ENCODE data around the gene MTCH1. TPM values are rescaled to one million over a fixed set of nuclear protein-coding genes. Genes with fewer than 3 reads are reported as not detected.
"Not testable (repeated sequence)": the region's sequence is repeated elsewhere in the genome, so short reads cannot be mapped to it uniquely, and the experiment has no call there.

The MTCH1 gene
- total RNA-seq, 2 experiments from 2014 or later, result 131 TPM

DNA sequence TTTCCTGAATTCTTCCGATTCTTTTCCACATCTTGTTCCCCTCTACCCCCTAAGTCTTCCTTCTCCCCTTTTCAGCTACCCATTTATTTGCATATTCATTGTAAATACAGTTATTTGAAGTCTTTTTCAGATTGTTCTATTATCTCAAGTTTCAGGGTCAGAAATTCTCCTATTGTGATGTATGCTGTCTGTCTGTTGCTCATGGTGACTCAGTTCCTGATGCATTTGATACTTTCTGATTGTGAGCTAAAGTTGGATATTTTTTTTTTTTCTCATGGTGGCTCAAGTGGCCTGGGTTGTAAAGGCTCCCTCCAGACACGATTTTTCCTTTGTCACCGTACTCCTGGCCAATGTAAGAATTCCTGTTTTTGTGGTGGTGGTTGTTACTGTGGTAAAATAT, 36.4 kb downstream of the MTCH1 start:
- Mint-ChIP-seq H3K4me1 (peaks cover 51% of the 10 kb centered on the region), H3K27me3 (peaks cover 12% of the 10 kb centered on the region), H3K9me3 (no peaks in the 10 kb centered on the region), H3K4me3 (no peak overlapping the region), H3K27ac (no peak overlapping the region), H3K36me3 (ENCODE audit: low read depth) (no peaks in the 10 kb centered on the region)
- DNase-seq, result no peak
- CTCF ChIA-PET, result interaction anchor here (0.8 kb wide), 1 partner anchor 68 kb away, joined by 4 read pairs; no protein-coding TSS in a partner anchor
- POLR2A ChIA-PET, result interaction anchor here (0.5 kb wide), 1 partner anchor 60 kb away, joined by 3 read pairs; no protein-coding TSS in a partner anchor

DNA sequence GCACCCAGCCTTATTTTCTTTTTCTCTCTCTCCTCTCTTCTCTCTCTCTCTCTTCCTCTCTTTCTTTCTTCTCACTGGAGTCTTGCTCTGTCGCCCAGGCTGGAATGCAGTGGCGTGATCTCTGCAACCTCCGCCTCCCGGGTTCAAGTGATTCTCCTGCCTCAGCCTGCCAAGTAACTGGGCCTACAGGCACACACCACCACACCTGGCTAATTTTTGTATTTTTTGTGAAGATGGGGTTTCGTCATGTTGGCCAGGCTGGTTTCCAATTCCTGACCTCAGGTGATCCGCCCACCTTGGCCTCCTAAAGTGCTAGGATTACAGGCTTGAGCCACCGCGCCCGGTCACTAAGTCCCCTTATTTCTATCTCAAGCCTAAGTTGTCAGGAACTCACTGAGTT, 36.9 kb downstream of the MTCH1 start:
- CTCF ChIA-PET, result interaction anchor here (0.8 to 0.9 kb wide), 2 partner anchors 69 to 166 kb away, joined by 3 to 4 read pairs; no protein-coding TSS in a partner anchor
- H3K4me1 Mint-ChIP-seq, result peaks cover 45% of the 10 kb centered on the region
- DNase-seq; H3K9me3 Mint-ChIP-seq; H3K4me3 Mint-ChIP-seq; H3K36me3 Mint-ChIP-seq (ENCODE audit: low read depth); POLR2A ChIA-PET; H3K27ac Mint-ChIP-seq: not testable (repeated sequence)
- H3K27me3 Mint-ChIP-seq, result peaks cover 17% of the 10 kb centered on the region

DNA sequence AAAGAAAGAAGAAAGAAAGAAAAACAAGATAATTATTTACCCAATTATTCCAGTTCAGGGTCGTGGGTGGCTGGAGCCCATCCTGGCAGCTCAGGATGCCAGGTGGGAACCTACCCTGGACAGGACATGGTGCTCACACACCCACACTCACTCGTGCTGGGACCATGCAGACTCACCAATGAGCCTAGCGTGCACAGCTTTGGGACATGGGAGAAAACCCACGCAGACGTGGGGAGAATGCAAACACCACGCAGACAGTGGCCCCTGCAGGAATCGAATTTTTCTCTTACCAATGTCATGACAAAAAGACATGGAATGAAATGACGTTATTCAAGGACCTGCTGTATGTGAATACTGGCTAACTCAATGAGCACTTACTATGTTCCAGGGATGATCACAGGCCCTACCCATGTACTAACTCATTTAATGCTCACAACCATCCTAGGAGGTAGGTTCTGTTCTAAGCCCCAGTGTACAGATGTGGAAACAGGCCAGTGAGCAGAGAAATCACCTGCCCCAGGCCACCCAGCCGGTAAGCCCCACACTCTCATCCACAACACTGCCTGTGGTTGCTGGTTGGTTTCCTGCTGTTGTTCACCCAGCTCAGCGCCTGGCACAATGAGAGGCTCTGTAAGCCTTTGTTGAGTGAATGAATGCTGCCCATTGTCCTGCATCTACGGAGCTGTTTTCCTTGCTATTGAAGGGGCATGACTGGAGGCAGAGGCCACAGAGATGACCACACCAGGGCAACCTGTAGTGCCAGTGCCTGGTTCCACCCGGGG, 38.2 kb downstream of the MTCH1 start:
- H3K4me1 Mint-ChIP-seq, result peaks cover 38% of the 10 kb centered on the region
- H3K4me3 Mint-ChIP-seq, result peak overlapping the region; percentile 30
- no peaks in the 10 kb centered on the region for H3K9me3 Mint-ChIP-seq
- H3K36me3 Mint-ChIP-seq (ENCODE audit: low read depth), result no peaks in the 10 kb centered on the region
- ChIA-PET POLR2A (interaction anchor here (0.7 to 1.6 kb wide), 4 partner anchors 10 to 73 kb away, joined by 3 to 5 read pairs (median 3); partner anchors contain the start of genes C6orf89 and PPIL1), CTCF (interaction anchor here (0.7 to 1.8 kb wide), 3 partner anchors 8 to 104 kb away, joined by 3 to 5 read pairs (median 3); no protein-coding TSS in a partner anchor)
- peaks cover 21% of the 10 kb centered on the region for H3K27me3 Mint-ChIP-seq
- H3K27ac Mint-ChIP-seq, result no peak overlapping the region
- peak; percentile 71 for DNase-seq

DNA sequence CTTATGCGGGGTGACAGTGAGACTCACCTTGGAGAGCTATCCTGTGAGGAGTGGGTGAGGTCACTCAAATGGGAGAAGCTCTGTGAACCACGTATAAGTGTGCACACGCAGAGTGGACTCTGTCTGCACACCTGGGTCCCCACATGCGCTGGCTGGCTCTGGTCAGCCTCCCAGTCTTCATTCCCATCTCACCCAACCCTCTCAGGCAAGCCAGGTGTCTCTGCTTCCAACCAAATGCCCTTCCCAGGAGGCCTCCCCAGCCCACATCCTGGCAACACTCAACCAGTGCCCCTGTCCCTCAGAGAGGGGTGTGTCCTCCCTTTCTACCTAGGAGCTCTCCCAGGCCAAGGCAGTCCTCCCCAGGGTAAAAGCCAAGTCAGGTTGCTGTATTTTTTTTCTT, 39.5 kb downstream of the MTCH1 start:
- H3K27ac Mint-ChIP-seq, result no peak overlapping the region
- H3K27me3 Mint-ChIP-seq, result peaks cover 23% of the 10 kb centered on the region
- no peak for DNase-seq
- ChIA-PET CTCF (interaction anchor here (1.8 kb wide), 1 partner anchor 10 kb away, joined by 5 read pairs; no protein-coding TSS in a partner anchor), POLR2A (interaction anchor here (1.3 to 1.6 kb wide), 2 partner anchors 33 to 72 kb away, joined by 3 to 5 read pairs; partner anchors contain the start of gene PPIL1)
- no peak overlapping the region for H3K4me3 Mint-ChIP-seq
- no peaks in the 10 kb centered on the region for H3K36me3 Mint-ChIP-seq (ENCODE audit: low read depth)
- H3K4me1 Mint-ChIP-seq, result peaks cover 38% of the 10 kb centered on the region
- H3K9me3 Mint-ChIP-seq, result no peaks in the 10 kb centered on the region

DNA sequence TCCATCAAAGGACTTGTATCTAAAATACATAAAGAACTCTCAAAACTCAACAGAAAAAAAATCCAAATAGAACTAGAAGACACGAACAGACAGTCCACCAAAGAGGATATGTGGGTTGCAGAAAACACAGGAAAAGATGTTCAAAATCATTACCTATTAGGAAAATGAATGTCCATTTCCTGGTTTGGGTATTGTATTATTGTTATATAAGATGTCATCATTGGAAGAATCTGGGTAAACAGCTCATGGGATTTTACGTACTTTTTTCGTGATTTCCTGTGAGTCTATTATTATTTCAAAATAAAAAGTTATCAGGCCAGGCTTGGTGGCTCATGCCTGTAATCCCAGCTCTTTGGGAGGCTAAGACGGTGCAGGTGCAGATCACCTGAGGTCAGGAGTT, 40.7 kb downstream of the MTCH1 start:
- no peak for DNase-seq
- Mint-ChIP-seq H3K9me3 (no peaks in the 10 kb centered on the region), H3K36me3 (ENCODE audit: low read depth) (no peaks in the 10 kb centered on the region), H3K4me3 (no peak overlapping the region), H3K4me1 (peaks cover 38% of the 10 kb centered on the region), H3K27ac (no peak overlapping the region), H3K27me3 (peaks cover 23% of the 10 kb centered on the region)
- POLR2A ChIA-PET, result no interaction called here
- CTCF ChIA-PET, result no interaction called here

DNA sequence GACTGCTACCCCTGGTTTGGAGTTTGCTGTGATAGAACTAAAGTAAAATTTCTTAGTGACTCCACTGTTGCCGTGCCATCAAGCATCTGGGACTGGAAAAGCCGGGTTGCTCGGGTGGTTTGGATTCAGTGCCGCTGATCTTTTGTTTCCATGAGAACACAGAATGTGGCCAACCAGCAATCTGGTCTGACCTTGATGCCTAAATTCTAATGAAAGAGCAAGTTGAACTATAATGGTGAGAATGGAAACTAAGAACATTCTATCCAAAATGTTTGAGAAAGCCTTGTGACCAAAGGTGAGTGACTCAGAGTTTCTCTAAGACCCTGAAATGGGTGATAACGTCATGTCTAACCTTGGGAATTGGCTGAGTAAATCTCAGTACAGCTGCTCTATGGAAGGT, 41.3 kb downstream of the MTCH1 start:
- H3K36me3 Mint-ChIP-seq (ENCODE audit: low read depth), result no peaks in the 10 kb centered on the region
- peaks cover 32% of the 10 kb centered on the region for H3K4me1 Mint-ChIP-seq
- CTCF ChIA-PET, result no interaction called here
- POLR2A ChIA-PET, result no interaction called here
- H3K27me3 Mint-ChIP-seq, result peaks cover 26% of the 10 kb centered on the region
- no peak for DNase-seq
- H3K9me3 Mint-ChIP-seq, result no peaks in the 10 kb centered on the region
- no peak overlapping the region for H3K27ac Mint-ChIP-seq
- H3K4me3 Mint-ChIP-seq, result no peak overlapping the region

DNA sequence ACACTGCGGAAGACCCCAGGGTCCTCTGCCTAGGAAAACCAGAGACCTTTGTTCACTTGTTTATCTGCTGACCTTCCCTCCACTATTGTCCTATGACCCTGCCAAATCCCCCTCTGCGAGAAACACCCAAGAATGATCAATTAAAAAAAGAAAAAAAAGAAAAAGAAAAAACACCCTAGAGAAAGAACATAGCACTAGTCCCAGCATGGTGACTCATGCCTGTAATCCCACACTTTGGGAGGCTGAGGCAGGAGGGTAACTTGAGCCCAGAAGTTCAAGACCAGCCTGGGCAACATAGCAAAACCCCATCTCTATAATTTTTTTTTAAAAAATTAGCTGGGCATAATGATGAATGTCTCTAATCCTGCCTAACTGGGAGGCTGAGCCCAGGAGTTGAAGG, 43.7 kb downstream of the MTCH1 start:
- DNase-seq; H3K27ac Mint-ChIP-seq; CTCF ChIA-PET; H3K4me1 Mint-ChIP-seq; H3K36me3 Mint-ChIP-seq (ENCODE audit: low read depth); POLR2A ChIA-PET; H3K4me3 Mint-ChIP-seq; H3K9me3 Mint-ChIP-seq: not testable (repeated sequence)
- H3K27me3 Mint-ChIP-seq, result peaks cover 28% of the 10 kb centered on the region

DNA sequence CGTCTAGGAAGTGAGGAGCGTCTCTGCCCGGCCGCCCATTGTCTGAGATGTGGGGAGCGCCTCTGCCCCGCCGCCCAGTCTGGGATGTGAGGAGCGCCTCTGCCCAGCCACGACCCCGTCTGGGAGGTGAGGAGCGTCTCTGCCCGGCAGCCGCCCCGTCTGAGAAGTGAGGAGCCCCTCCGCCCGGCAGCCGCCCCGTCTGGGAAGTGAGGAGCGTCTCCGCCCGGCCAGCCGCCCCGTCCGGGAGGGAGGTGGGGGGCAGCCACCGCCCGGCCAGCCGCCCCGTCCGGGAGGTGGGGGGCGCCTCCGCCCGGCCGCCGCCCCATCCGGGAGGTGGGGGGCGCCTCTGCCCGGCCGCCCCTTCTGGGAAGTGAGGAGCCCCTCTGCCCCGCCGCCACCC, 44.4 kb downstream of the MTCH1 start:
- POLR2A ChIA-PET; H3K4me1 Mint-ChIP-seq; H3K9me3 Mint-ChIP-seq; H3K36me3 Mint-ChIP-seq (ENCODE audit: low read depth); H3K4me3 Mint-ChIP-seq; H3K27ac Mint-ChIP-seq; DNase-seq; CTCF ChIA-PET: not testable (repeated sequence)
- peaks cover 30% of the 10 kb centered on the region for H3K27me3 Mint-ChIP-seq

DNA sequence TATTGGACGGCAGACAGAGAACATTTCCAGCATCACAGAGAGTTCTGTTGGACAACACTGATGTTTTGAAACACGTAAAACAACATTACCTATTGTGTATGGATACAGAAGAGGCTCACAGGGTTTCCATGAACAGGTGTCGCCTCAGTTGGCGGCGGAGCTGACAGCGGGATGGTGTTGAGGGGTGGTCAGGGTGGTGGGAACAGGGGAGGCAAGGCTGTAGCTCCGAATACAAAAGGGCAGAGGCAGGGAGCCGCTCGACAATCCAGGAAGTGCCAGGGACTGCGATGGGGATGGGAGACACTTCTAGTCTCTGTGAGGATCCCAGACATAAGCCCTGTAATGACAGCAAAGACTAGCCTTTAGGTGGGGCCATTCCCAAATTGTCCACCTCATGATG, 46.0 kb downstream of the MTCH1 start:
- no peaks in the 10 kb centered on the region for H3K36me3 Mint-ChIP-seq (ENCODE audit: low read depth)
- no peak overlapping the region for H3K4me3 Mint-ChIP-seq
- H3K4me1 Mint-ChIP-seq, result peaks cover 11% of the 10 kb centered on the region
- ChIA-PET POLR2A (no interaction called here), CTCF (no interaction called here)
- H3K9me3 Mint-ChIP-seq, result no peaks in the 10 kb centered on the region
- peaks cover 32% of the 10 kb centered on the region for H3K27me3 Mint-ChIP-seq
- no peak overlapping the region for H3K27ac Mint-ChIP-seq
- no peak for DNase-seq

DNA sequence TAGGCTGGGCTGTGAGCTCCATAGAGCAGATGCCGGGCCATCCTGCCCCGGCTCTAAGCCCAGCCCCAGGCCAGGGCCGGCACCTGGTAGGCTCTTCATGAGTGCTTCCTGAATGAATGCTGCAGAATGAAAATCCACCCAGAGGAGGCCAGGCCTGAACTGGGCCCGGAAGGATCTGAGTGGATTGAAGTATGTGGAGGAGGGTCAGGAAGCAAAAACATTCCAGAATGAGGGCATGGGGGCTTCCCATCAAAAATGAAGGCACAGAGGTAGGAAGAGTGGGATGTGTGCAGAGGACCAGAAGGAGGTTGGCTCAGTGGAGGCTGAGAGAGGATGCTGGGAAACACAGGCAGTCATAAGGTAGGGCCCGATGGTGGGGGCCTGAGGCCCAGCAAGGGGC, 47.0 kb downstream of the MTCH1 start:
- H3K4me3 Mint-ChIP-seq; DNase-seq; H3K9me3 Mint-ChIP-seq; POLR2A ChIA-PET; H3K36me3 Mint-ChIP-seq (ENCODE audit: low read depth); H3K27ac Mint-ChIP-seq; CTCF ChIA-PET: not testable (repeated sequence)
- peaks cover 25% of the 10 kb centered on the region for H3K27me3 Mint-ChIP-seq
- peaks cover 12% of the 10 kb centered on the region for H3K4me1 Mint-ChIP-seq

DNA sequence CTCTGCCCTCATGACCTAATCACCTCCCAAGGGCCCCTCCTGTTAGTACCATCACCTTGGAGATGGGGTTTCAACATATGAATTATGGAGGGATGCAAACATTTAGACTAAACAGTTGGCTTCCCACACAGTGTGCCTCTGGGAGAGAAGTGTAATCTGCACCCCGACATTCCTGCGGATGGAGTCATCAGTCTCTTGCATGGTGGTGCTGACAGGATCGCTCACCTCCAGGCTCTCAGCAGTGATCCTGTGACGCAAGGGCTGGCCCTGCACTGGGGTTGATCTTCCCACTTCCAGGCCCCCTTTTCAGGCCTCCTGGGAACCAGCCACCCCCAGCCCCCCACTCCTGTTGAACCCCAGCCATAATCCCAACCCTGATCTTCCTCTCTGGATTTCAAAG, 47.5 kb downstream of the MTCH1 start:
- Mint-ChIP-seq H3K4me1 (peaks cover 13% of the 10 kb centered on the region), H3K27me3 (peaks cover 25% of the 10 kb centered on the region), H3K27ac (no peak overlapping the region), H3K4me3 (no peak overlapping the region), H3K9me3 (no peaks in the 10 kb centered on the region), H3K36me3 (ENCODE audit: low read depth) (no peaks in the 10 kb centered on the region)
- no peak for DNase-seq
- POLR2A ChIA-PET, result no interaction called here
- CTCF ChIA-PET, result no interaction called here

DNA sequence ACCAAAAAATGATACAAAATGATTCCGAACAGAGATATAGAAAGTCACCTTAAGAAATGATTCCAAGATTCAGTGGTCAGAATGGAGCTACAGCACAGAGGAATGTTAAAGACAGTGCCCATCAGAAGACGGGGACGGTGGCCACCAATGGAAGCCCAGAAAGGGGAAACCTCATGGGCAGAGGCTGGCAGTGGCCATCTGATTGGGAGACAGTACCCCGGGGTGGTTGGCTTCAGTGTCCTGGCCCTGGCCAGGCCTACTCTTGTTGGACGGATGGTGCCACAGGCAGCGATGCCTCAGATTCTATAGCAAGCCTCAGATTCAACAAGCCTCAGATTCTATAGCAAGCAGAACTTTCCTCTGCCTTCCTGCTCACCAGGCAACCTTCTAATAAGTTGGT, 48.1 kb downstream of the MTCH1 start:
- no peak overlapping the region for H3K27ac Mint-ChIP-seq
- H3K4me1 Mint-ChIP-seq, result peaks cover 11% of the 10 kb centered on the region
- no peak overlapping the region for H3K4me3 Mint-ChIP-seq
- POLR2A ChIA-PET, result no interaction called here
- peaks cover 20% of the 10 kb centered on the region for H3K27me3 Mint-ChIP-seq
- no peak for DNase-seq
- H3K9me3 Mint-ChIP-seq, result no peaks in the 10 kb centered on the region
- no peaks in the 10 kb centered on the region for H3K36me3 Mint-ChIP-seq (ENCODE audit: low read depth)
- CTCF ChIA-PET, result no interaction called here

DNA sequence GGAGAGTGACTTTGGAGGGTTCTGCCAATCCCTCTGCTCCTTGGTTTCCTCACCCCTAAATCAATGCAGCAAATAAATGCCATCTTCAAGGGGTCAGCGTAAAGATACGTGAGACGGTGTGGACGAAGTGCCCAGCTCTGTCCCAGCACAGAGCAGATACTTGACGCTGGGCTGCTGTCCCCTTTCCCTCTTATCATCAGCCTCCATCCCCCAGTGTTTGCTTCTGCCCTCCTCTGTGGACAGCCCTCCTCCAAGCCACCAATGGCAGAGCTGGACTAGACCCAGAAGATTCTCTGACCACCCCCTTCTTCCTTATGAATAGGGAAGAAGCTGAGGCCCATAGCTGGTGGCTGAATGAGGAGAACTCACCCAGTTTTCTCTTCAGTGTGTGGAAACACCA, 49.2 kb downstream of the MTCH1 start:
- peaks cover 18% of the 10 kb centered on the region for H3K27me3 Mint-ChIP-seq
- peaks cover 11% of the 10 kb centered on the region for H3K4me1 Mint-ChIP-seq
- H3K36me3 Mint-ChIP-seq (ENCODE audit: low read depth), result no peaks in the 10 kb centered on the region
- no peak overlapping the region for H3K27ac Mint-ChIP-seq
- H3K9me3 Mint-ChIP-seq, result no peaks in the 10 kb centered on the region
- ChIA-PET CTCF (interaction anchor here (1.7 kb wide), 1 partner anchor 10 kb away, joined by 4 read pairs; no protein-coding TSS in a partner anchor), POLR2A (interaction anchor here (1.2 kb wide), 1 partner anchor 19 kb away, joined by 4 read pairs; no protein-coding TSS in a partner anchor)
- no peak overlapping the region for H3K4me3 Mint-ChIP-seq
- no peak for DNase-seq

DNA sequence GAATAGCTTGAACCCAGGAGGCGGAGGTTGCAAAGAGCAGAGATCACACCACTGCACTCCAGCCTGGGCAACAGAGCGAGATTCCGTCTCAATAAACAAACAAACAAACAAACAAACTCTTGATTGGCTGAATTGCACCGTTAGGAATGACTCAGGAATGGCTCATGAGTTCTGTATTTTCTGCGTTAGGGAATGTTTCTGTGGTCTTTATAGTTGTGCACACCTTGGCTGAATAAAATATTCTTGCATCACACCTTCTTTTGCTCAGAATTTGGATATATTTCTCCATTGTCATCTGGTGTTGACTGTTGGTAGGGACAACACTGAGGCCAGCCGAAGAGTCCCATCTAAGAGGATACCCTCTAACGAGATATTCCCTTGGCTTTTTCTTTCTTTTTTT, 51.1 kb downstream of the MTCH1 start:
- ChIA-PET CTCF (interaction anchor here (1.3 kb wide), 1 partner anchor 49 kb away, joined by 4 read pairs; the partner anchor contains the start of gene C6orf89), POLR2A (no interaction called here)
- Mint-ChIP-seq H3K9me3 (no peaks in the 10 kb centered on the region), H3K4me1 (peaks cover 11% of the 10 kb centered on the region), H3K36me3 (ENCODE audit: low read depth) (no peaks in the 10 kb centered on the region), H3K4me3 (no peak overlapping the region), H3K27ac (no peak overlapping the region), H3K27me3 (peaks cover 16% of the 10 kb centered on the region)
- DNase-seq, result no peak
